HCT116 (cell line): ENCODE measurements around the gene SLC26A5.

Source experiments
- EGR1 ChIP-seq: IDR thresholded peaks from 2 replicates; pipeline ENCODE4 v1.6.1; 2012; ENCODE audit warnings: low read depth
- EZH2 ChIP-seq: fragments of 200-600 bp; sonication (generic); IDR thresholded peaks from 2 replicates; pipeline ENCODE4 v1.6.1; 2017; ENCODE audit warnings: antibody characterized with exemption, mixed run types
- POLR2AphosphoS5 ChIP-seq: IDR thresholded peaks from 2 replicates; pipeline ENCODE4 v1.6.1; 2011; ENCODE audit warnings: mild to moderate bottlenecking, low read depth, low read length, moderate library complexity
- REST ChIP-seq: IDR thresholded peaks from 2 replicates; pipeline ENCODE4 v1.6.1; 2012; ENCODE audit warnings: low read depth
- SIN3A ChIP-seq: IDR thresholded peaks from 2 replicates; pipeline ENCODE4 v1.6.1; 2012; ENCODE audit warnings: low read depth
- YY1 ChIP-seq: IDR thresholded peaks from 2 replicates; pipeline ENCODE4 v1.6.1; 2011; ENCODE audit warnings: low read length, low read depth, moderate library complexity, mild to moderate bottlenecking; ENCODE audit not compliant: insufficient replicate concordance; ENCODE audit errors: extremely low read depth
- TF ChIP-seq, protein P1 (sequence below), 3 experiments: fragments of 200-600 bp in 1 of 3; sonication (generic) in 1 of 3; IDR thresholded peaks in 2 of 3; conservative IDR thresholded peaks in 1 of 3; 2 replicates each; pipeline ENCODE4 v1.5.1; 2012 to 2017; ENCODE audit warnings: low read depth in 2 of 3, low read length in 2 of 3, antibody characterized with exemption in 1 of 3, borderline replicate concordance in 1 of 3, control low read depth in 1 of 3, mild to moderate bottlenecking in 1 of 3, mixed read lengths in 1 of 3, mixed run types in 1 of 3, moderate library complexity in 1 of 3; ENCODE audit not compliant: insufficient read depth in 1 of 3

GRCh38 chr7:103388469-103389140, 57.4 kb downstream of the SLC26A5 start:
- TF ChIP-seq, protein P1, sequence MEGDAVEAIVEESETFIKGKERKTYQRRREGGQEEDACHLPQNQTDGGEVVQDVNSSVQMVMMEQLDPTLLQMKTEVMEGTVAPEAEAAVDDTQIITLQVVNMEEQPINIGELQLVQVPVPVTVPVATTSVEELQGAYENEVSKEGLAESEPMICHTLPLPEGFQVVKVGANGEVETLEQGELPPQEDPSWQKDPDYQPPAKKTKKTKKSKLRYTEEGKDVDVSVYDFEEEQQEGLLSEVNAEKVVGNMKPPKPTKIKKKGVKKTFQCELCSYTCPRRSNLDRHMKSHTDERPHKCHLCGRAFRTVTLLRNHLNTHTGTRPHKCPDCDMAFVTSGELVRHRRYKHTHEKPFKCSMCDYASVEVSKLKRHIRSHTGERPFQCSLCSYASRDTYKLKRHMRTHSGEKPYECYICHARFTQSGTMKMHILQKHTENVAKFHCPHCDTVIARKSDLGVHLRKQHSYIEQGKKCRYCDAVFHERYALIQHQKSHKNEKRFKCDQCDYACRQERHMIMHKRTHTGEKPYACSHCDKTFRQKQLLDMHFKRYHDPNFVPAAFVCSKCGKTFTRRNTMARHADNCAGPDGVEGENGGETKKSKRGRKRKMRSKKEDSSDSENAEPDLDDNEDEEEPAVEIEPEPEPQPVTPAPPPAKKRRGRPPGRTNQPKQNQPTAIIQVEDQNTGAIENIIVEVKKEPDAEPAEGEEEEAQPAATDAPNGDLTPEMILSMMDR (IDR thresholded peaks at IDR 0.05 in 2 of 3, conservative IDR thresholded peaks at IDR 0.05 in 1 of 3; ENCODE audit: borderline replicate concordance in 1 of 3, insufficient read depth in 1 of 3, low read depth in 2 of 3, low read length in 2 of 3): no peak
- TF ChIP-seq POLR2AphosphoS5: no peak
- TF ChIP-seq EGR1: no peak
- no peak for TF ChIP-seq REST
- no peak for TF ChIP-seq EZH2
- TF ChIP-seq YY1: no peak
- TF ChIP-seq SIN3A: no peak
